Measurements from ENCODE around the gene SUSD1.
"Not testable (repeated sequence)": the region's sequence is repeated elsewhere in the genome, so short reads cannot be mapped to it uniquely, and the experiment has no call there.

Gene SUSD1

DNA sequence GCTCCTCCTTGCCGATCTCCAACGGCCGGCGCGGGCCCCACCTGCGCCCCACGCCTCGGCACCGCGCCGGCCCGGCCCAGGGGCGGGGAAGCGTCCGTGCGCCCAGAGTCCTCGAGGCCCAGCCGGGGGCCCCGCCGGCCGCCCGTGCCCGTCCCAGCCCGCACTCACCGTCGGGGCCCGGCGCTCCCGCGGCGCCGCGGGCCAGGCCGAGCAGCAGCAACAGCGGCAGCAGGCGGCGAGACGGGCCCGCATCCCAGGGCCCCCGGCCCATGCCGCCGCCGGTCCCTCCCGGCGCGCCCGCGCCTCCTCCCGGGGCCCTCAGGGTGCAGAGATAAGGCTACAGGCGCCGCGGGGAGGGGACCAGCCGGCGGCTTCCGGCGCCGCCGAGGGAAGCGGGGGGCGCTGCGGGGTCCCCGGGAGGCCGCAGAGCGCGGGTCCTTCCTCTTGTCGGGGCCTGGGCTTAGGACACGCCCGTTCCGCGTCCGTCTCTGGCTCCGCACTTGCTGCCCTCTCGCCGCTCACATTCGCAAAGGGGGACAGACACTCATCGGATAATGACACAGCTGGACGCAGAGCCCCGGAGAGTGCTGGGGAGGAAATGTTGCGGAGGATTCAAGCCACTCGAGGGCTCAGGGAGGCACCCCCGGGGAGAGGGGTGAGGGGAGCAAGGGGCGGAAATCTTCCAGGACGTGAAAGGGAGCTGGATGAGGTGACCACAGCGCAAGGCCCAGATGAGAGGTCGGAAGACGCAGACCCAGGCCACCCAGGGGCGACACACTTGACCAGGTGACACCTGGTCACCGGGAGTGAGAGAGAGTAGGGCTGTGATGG is at the start of gene SUSD1:
Gene SUSD1 (minus strand): TSS at position 333 of the 831 bp plus-strand sequence. CDS start 62 bp downstream, at position 271.
- DNase-seq: peak; percentile 61

DNA sequence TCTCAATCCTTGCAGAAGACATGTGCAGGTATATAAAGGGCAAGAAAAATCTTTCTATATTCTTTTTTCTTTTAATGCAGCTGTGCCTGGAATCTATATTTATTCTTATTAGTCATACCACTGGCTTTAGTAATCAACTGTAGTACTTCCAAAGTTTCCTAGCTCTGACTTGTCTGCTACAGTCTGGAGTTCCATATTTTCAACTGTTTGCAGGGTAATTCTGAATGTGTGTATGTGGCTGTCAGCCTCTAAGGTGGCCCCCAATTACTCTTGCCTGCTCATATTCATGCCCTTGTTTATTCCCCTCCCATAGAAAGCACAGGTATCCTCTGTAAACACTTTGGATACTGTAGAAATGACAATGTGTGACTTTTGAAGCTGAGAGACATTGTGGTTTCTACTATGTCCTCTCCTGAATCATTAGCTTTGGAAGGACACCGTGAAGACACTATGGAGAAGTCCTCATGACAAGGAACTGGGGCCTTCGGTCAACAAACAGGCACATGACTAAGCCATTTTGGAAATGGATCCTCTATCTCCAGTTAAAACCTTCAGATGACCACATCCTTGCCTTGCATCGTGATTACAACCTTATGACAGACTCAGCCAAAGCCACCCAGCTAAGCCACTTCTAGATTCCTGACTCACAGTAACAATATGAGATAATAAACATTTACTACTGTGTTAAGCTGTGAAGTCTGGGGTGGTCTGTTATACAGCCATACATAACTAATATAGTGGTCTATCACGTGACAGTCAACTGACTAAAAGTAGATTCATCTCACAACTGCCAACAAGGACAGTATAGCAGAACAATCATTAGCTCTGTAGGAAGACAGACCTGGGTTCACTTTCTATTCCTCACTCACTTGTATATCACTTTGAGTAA is 49.5 kb upstream of the SUSD1 start:
- DNase-seq: no peak

DNA sequence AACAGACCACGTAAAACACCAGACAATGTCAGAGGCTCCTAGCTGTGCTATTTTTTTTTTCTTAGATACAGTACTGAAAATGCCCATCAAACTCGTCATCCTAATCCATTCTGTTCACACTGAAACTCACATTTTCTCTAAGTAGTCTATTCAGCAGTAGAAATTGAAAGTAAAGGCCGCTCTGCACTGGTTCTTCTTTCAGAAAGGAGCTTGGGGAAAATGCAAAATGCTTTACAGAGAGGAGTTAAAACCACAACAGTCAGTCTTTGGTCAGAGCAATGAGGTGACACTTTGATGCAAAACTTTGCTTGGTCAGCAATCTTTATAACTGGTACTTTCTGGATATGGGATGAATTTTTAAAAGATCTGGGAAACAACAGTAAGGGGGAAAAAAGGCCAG is 43.8 kb upstream of the SUSD1 start:
- DNase-seq: no peak

DNA sequence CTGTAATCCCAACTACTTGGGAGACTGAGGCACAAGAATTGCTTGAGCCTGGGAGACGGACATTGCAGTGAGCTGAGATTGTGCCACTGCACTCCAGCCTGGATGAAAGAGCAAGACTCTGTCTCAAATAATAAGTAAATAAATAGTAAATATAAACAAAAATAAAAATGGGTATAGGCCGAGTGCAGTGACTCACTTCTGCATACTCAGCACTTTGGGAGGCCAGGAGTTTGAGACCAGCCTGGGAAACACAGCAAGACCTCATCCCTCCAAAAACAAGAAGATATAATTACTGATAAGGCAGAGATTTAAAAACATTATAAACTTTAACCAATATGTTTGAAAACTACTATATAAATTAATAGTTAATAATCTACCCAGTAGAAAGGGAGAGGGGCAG is 37.8 kb upstream of the SUSD1 start:
- no peak for DNase-seq

DNA sequence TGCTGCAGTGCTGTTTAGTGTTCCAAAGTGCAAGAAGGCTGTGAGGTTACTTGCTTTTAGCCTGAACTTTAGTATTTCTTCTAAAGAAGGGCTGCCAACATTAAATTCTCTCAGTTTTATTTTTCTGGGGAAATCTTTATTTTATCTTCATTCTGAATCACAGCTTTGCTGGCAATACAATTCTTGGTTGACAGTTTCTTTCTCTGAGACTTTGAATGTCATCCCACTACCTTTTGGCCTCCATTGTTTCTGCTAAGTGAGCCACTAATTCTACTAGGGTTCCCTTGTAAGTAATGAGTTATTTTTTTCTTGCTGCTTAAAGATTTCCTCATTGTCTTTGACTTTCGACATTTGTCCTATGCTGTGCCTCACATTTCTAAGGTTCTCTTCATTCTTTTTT is 32.4 kb upstream of the SUSD1 start:
- no peak for DNase-seq

DNA sequence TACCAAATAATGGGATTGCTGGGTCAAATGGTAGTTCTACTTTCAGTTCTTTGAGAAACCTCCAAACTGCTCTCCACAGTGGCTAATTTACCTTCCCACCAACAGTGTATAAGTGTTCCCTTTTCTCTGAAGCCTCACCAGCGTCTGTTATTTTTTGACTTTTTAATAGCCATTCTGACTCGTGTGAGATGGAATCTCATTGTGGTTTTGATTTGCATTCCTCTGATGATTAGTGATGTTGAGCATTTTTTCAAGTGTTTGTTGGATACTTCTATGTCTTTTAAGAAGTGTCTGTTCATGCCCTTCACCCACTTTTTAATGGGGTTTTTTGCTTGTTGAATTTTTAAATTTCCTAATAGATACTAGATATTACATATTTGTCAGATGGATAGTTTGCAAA is 28.4 kb upstream of the SUSD1 start:
- DNase-seq: no peak

DNA sequence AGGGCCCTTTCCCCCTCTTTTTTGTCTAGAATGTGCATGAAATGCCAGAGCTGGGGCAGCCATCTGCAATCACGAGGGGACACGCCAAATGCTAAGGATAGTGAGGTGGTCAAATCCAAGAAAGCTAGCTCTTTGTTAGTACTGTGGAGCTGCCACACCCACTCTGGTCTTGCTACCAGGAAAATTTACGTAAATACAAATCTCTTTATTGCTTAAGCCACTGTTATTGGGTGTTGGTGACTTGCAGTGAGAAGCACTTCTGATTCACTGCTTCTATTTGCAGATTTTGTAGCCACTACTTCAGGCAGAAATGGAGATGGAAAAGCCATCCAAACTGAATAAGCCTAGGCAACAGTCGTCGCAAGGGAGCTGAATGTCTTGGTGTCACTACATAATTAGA is 25.6 kb upstream of the SUSD1 start:
- DNase-seq: no peak

DNA sequence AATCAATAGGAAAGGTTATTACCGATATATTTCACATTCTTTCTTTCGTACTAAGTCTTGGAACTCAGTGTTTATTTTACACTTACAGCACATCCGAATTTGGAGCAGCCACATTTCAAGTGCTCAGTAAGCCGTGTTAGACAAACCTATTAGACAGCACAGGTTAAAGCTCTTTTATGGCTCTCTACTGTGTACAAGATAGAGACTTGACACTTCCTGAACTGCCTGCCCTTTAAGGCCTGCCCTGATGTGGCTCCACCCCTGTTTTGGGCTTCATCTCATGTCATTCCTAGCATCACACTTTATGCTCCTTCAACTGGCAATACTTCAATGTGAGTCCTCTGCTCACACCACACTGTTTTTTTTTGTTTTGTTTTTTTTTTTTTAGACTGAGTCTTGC is 23.5 kb upstream of the SUSD1 start:
- no peak for DNase-seq

DNA sequence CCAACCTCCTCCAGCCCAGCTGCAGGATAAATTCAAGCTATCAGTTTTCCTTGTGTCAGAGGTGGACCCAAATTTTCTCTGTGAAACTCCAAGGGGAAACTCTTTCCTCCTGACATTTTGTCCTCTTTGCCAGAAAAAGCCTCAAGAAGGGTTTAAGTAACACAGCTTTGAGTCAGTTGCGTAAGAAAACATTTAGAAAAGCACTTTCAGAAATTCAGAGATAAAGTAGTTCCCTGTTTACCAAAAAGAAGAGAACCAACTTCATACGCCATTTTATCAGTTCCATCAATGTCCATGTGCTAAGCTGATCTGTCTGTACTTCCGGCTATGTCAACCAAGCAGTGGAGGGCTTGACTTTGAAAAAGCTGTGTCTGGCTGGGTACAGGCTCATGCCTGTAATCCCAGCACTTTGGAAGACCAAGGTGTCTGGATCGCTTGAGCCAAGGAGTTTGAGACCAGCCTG is 19.9 kb upstream of the SUSD1 start:
- no peak for DNase-seq

DNA sequence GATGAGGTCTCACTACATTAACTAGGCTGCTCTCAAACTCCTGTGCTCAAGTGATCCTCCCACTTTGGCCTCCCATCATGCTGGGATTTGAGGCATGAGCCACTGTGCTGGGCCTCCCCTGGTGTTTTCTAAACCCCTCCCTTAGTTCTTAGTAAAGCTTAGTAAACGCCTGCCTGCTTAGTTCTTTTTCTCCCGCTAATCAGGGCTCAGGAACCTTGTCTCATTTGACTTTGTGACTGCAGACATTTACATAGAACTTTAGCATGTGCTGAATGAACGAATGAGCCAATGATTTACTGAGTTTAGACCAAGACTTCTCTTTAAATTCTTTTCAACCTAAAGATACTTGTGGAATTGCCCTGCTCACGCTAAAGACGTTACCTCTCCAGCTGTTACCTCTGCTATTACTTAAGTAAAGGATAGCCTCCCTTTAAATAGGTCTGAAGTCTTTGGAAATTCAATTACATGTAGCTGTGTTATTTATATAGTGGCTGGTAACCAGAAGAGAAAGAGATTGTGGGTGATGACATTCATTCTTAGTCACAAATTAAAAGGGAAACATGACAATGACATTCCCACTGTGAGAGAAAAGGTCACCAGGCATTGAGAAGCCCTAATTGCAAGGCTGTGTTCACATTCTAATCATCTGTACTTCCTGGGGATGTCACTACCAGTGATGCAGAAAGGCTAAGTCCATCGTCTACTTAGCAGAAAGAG is 18.6 kb upstream of the SUSD1 start:
- DNase-seq: no peak

DNA sequence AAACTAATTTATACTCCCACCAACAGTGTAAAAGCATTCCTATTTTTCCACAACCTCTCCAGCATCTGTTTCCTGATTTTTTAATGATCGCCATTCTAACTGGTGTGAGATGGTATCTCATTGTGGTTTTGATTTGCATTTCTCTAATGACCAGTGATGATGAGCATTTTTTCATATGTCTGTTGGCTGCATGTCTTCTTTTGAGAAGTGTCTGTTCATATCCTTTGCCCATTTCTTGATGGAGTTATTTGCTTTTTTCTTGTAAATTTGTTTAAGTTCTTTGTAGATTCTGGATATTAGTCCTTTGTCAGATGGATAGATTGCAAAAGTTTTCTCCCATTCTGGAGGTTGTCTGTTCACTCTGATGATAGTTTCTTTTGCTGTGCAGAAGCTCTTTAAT is 15.2 kb upstream of the SUSD1 start:
- DNase-seq: not testable (repeated sequence)

DNA sequence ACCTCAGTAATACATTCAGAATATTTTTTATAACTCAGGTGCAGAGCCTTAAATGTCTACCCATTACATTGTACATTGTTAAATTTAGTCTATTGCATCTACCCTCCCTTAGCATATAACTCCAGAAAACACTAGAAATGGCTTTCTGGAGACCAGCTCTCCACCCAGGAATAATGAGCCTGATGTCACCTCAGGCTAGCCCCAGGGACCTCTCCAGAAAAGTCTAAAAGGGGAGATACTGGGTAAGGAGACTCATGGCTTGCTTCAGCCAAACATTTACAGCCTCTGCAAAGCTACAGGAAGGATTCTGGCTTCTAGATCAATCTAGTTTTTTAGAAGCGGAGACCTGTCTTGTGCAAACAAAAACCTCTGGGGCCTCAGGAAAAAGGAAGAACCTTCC is 13.8 kb upstream of the SUSD1 start:
- DNase-seq: no peak

DNA sequence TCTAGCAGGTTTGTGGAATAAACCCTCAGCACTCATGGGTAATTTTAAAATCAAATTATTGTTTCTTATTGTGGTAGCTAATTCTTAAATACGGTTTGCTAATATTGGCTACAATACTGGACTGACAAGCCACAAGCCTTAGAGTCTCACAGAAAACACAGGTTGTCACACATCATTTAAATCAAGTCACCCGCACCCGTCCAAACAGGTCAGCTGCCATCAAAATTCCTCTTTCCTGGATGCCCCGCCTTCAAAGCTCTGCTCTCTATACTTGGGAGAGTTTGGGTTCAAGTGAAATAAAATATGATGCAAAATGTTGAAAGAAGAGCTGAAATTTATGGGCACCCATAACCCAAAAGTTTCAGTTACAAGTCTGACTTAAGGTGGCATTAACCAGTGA is 12.3 kb upstream of the SUSD1 start:
- no peak for DNase-seq

DNA sequence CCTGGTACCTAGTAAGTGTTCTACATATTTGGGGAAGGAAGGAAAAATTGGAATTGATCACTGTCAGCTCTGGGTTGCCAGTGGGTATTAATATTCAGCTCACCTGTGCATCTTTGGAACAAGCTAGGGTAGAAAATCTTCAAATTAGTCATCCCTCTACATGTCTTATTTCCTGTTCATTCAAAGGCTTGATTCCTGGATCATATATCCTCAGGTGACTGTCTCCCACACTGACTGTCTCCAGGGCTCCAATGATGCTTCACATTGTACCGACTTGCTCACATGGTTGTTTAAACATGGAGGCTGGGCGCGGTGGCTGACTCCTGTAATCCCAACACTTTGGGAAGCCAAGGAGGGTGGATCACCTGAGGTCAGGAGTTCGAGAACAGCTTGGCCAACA is 11.6 kb upstream of the SUSD1 start:
- DNase-seq: no peak

DNA sequence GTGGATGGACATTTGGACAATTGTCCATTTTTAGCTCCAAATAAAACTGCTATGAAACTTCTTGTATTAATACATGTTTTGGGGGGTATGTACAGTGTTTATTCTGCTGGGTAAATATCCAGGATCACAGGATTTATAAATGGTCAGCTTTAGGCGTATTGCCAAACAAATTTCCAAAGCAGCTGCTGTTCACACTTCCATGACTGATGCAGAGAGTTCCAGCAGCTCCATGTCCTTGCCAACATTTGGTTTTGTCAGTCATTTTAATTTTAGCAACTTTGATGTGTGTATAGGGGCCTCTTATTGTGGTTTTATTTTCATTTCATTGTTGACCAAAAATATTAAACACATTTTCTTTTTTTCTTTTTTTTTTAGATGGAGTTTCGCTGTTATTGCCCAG is 9.8 kb upstream of the SUSD1 start:
- no peak for DNase-seq

DNA sequence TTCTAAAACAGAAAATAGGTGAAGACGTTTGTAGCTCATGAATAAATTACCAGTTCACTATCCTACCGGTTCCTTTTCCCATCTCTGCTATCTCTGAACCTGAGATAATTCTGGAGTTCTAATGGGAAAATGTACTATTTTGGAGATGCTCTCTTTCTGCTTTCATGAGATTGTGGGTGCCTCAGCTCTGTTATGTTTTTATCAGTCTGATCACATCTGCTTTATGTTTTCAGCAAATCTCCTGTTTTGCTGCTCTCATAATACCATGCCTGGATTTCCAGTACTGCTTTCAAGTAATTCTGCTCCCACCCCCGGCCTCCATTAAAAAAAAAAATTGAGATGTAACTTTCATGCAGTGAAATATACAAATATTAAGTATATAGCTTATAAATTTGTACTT is 9.1 kb upstream of the SUSD1 start:
- DNase-seq: no peak

DNA sequence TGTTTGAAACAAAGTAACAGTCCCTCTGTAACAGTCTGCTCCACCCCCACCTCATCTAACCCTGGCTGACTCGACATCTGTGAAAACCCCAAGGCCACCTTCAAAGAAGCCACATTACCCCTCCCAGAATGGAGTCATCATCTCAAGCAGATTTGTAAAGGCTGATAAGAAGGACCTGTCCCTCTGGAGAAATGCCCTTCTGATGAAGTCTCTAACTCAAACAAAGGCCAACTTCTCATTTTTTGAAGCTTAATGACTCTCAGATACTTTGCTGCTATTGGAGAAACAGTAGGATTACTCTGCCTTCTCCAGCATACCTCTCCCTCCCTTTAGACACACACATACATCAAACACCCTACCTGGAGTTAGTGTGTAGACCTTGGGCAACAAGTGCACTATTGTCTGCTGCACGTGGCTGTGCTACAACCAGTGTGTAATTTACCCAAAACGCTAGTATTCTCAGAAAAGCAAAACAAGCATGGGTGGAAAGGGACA is 5.3 kb upstream of the SUSD1 start:
- DNase-seq: no peak

DNA sequence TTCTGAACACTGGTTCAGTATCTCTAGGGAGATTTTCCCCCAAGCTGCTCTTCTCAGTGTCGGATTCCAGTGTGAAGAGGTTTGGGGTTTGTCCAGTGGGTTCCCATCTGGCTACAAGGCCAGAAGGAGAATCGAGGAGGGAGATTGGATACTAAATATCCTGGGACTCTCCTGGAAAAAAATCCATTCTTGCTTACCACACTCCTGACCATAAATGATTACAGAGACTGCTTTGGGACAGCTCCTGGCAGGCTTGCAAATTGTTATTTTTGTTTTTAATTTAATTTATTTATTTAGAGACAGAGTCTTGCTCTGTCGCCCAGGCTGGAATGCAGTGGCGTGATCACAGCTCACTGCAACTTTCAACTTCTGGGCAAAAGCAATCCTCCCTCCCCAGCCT is 4.7 kb upstream of the SUSD1 start:
- no peak for DNase-seq

DNA sequence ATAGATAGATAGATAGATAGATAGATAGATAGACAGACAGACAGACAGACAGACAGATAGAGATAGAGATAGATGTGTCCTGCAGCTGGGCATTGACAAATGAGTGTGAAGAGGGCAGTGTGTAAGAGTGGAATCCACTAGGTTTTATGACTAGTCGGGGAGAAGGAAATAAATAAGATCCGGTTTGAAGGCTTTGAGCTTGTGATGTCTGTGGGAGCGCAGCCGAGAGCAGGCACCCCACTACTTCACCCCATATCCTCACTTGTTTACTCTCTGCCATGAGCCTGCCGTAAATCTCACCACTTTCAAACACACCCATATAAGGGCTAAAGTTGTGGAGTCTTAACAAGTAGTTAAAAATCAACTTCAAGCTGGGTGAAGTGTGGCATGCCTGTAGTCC is 1.4 kb upstream of the SUSD1 start:
- no peak for DNase-seq

DNA sequence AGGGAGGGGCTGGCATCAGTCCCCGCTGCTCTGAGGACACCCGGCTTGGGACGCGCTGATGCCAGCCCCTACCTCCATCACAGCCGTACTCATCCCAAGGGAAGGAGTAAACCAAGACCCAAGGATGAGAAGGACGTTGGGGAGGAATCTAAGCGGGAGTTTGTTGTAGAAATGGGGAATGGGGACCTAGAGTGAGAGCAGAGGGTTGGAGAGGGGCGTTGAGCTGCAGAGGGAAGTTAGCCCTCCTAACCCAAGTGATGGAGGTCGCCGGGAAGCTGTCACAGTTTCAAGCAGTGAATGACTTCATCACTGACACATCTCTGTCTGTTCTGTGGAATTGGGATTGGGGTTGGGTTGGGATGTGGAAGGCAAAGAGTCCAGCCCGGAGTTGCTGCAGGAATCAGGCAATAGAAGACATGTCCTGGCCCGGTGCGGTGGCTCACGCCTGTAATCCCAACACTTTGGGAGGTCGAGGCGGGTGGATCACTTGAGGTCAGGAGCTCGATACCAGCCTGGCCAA is 759 bp upstream of the SUSD1 start:
- peak; percentile 36 for DNase-seq

DNA sequence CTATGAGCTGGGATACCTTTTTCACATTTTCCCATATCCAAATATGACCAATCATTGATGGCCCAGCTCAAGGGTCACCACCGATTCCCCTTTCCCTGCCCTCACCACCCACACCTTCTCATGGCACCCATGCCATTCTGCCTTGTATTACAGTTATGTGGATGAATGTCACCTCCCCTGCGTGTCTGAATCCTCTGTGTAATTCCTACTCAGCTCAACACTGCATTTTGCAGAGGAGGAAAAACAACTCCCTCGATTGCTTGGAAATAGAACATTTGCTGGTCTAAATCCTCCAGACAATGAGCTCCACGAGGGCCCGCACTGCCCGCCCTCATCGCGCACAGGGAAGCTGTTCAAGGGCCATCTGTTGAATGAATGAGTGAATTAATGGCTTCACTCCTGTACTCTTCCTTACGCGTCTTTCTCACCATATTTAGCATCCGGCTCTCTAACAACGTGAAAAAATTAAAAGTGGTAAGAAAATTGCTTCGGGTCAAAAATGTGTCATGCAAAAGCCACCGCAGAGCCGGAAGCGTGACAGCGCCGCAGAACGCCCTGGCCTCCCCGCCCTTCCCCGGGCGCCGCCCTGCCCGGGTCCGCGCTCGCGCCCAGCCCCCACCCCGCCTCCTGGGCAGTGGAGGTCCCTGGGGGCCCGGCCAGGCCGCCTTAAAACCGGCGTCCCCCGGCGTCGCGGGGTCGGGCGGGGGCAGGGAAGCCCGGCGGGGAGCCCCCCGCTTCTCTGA is 704 bp downstream of the SUSD1 start:
- DNase-seq: peak; percentile 75

Measured in 8988T (cell line).